T-helper 2 cell treated with Interferon-gamma antibody and Interleukin-4, amounts not matched to agents 100 ng/mL and 5 ng/mL, for 36 hours (primary cell): Measurements from ENCODE around the gene FAM107B. TPM values are rescaled to one million over a fixed set of nuclear protein-coding genes. Genes with fewer than 3 reads are reported as not detected.

Experiments used
- intact Hi-C: fragments of 100-400 bp; cut with micrococcal nuclease; formaldehyde crosslinking; loops from one replicate; pipeline ENCODE4 v1.15.1; 2023
- total RNA-seq: library from RNA; stranded (reverse); gene quantifications from 2 replicates; pipeline ENCODE4 v1.2.3, GENCODE V29; 2022

Gene FAM107B
- total RNA-seq, 1 donor from 2014 or later = 161 TPM

DNA sequence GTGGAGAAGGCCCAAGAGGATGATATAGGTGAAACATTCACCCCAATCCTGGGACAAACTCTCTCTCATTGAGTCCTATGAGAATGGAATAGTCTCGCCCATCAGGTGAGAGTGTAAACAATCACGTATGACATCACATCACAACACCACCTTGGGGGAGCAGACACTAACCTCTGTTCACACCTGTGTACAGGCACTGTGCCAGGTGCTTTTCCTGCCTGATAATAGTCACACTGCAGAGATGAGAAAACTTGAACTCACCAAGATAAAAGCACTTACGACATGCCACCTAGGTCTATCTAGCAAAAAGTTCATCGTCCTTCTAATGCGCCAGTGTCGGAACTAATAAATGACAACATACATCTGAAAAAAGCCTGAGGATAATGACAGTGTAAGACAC is 187.8 kb downstream of the FAM107B start:
- intact Hi-C loops = loop anchor here (5.0 kb wide), 4 partner anchors 35 to 580 kb away; partner anchors contain the start of genes CDNF, HSPA14, MSANTD7 and NMT2

DNA sequence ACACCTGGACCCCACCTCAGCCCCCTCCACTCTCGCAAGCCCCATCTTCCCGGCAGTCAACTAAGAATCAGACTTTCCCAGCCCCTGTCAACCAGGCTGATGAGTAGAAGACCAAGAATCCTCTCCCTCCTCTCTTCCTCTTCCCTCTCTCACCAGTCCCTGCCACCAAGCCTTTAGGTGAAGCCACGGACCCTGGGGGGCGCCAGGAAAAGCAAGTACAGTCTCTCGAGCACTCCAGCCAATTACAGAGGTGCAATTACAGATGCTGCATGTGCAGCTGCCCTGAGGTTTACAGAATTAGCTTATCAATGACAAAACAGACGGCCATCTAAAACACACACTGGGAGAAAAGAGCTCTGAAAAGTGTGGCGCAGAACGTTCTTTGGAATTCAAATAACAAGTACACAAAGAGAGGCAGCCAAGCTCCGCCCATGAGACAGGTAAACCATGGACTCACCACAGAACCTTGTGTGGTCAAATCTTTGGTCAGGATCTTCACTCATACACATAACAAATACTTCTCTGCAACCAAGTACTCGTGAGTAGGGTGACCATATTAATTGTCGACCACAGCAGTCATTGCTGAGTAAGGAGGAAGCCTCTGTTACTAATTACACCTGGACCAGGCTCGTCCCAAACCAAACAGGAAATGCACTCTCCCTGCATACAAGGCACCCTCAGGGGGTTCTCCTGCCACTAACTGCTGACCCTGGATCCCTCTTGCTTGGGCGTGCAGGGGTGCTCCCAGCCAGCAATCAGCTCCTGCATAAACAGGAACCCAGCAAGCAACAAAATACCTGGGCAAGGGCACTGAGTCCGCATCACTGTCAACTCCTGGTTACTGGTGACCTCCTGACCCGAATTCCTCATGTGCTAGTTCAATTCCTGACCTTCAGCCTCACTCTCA is 189.2 kb downstream of the FAM107B start:
- intact Hi-C loops = loop anchor here (5.0 kb wide), 4 partner anchors 33 to 582 kb away; partner anchors contain the start of genes CDNF, HSPA14, MSANTD7 and NMT2

DNA sequence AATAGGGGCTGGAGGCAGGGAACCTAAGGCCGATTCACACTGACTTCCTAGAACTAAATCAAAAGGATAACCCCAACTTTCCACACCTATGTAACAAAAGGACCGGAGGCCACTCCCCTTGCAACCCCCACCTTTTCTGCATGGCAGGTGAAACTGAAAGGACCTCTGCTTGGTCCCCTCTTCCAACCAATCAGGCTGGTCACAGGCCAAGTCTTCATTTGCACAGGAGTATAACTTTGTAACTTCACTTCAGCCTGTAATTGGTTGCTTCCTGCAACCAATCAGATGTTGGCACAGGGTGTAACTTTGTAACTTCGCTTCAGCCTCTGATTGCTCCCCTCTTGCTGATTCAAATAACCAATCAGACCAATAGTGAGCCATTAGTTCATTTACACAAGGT is 190.0 kb downstream of the FAM107B start:
- intact Hi-C loops = loop anchor here (5.0 kb wide), 4 partner anchors 32 to 583 kb away; partner anchors contain the start of genes CDNF, HSPA14, MSANTD7 and NMT2

DNA sequence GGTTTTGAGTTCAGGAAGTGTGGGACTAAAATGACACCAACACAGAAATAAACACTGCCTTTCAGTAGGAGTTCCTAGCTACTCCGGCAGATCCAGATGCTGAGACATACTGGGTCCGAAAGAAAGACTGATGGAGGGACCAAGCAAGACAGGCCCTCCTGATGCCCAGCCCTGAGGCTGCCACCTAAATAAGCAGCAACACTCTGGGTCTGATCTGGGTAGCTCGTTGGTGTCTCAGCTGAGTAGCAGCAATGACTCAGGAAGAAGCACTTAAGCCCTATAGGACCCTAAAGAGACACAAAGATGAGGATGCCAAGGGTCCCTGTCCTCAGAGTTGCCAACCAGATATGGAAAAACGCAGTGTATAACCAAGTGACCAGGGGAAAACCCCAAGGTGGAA is 190.7 kb downstream of the FAM107B start:
- intact Hi-C loops = loop anchor here (1.0 kb wide), 2 partner anchors 12 to 20 kb away; no protein-coding TSS in a partner anchor

DNA sequence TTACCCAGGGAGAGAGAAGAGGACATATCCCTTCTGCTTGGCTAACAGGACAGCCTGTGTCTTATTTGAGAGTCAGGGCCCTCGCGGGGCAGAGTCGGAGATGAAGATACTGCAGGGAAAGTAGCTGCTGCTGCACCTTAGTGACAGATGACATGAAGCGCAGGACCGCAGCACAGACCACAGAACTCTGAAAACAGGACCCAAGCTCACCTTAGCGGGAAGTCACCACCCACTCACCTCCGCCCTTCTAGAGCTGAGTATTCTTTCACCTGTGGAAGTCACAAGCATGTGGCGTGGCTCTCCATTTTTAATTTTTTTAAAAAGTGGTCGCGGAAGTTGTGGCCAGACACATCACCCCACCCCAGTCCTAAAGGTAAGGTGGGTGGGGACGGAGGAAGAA is 191.4 kb downstream of the FAM107B start:
- intact Hi-C loops = loop anchor here (1.0 kb wide), 2 partner anchors 11 to 19 kb away; no protein-coding TSS in a partner anchor

DNA sequence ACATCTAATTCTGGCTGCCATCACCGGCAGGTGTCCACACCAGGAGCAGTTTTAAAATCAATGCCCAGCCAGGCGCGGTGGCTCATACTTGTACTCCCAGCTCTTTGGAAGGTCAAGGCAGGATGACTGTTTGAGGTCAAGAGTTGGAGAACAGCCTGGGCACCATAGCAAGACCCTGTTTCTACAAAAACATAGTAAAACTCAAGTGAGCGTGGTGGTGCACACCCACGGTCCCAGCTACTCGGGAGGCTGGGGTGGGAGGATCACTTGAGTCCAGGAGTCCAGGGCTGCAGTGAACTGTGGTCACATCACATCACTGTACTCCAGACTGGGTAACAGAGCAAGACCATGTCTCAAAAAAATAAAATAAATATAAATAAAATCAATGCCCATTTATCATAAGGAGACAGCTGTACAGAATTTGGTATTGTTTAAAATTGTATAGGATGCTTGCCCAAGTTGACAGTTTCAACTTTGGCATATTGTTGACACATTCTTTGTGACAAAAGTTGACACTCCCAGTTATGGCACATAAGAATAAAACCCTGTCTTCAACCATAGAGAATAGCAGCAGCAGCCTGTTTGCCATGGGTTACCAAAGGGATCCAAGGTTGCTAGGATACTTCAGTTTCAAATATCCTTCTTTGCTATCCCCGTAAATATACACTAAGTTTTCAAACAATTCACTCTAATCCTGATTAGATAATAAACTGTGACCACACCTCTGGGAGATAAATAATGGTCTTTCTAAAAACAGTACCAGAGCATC is 193.0 kb downstream of the FAM107B start:
- intact Hi-C loops = no loop called here

DNA sequence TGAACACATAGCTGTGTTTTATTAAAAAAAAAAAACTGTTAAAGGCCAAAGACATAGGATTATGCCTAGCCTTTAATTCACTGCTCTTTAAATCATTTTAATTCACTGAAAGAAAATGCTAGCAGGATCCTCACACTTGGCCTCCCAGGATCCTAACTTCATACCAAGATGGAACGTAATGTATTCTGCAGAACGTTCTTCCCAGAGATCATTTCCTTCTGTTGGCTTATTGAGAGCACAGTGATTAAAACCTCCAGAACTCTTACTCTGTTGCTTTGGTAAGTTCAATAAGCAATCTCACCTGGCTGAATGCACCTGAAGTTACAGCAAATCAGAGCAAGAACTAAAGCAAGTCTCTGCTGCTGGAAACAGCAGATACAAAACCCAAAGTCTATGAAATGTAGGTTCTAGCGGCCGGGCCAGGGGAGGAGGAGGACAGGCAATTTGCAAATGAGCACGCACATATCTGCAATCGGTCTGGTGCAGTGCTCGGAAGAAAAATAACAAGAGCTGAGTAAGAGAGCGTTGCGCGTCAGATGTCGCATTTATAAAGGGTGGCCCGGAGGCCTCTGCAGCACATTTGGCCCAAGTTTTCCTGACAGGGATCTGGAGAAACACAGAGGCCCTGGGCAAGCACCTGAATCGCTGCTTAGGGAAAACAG is 193.9 kb downstream of the FAM107B start:
- intact Hi-C loops = no loop called here

DNA sequence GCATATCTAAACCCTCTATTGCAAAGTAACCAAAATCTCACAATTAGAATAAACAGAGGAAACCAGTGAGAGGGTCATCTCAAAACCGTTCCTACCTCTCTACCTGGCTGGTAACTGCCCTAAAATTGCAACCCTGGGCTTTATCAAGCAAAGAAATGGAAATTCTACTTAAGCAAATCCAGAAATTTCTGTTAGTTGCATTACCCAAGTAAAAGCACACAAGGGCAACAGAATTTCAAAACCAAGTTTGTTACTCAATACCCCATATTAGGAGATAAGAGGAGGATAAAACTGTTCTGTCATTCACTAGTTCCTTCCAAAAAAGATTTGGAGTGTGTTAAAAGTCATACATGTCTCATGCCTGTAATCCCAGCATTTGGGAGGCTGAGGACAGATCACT is 195.3 kb downstream of the FAM107B start:
- intact Hi-C loops = no loop called here

DNA sequence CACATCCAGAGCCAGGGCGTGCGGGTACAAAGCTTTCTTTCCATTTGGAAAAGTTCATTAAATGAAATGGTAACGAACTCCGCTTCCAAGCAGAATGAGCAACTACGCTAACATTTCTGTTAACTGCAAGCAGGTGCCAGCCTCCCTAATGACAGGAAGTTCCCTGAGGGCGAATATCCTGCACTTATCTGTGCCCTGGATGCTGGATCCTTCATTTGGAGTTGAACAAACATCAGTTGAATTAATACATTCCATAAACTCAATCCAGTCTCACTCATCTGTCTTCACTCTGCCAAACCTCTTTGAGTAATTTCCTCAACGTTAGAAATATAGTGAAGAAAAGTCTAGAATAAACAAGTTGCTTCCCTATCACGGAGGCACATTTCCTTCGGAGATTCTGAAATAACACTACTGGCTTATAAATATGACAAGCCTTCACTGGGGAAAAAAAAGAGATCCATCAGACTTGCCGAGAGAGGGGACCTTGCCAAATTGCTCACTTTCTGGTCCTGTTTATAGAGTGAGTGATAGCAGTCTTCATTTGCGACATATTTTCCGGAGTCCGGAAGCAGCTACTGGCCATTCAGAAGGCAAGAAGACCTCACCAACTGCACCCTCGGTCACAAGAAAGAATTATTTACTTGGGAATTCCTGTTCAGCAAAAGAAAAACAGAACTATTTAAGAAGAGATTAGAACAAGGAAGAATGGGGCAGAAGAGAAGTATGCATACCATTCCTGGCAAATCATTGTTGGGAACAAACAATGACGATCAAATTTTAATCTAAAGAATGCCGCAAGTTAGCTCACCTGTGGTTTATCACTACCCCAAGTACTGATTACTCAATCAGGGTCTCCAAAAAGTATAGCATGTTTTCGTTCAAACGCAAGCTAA is 196.4 kb downstream of the FAM107B start:
- intact Hi-C loops = no loop called here

DNA sequence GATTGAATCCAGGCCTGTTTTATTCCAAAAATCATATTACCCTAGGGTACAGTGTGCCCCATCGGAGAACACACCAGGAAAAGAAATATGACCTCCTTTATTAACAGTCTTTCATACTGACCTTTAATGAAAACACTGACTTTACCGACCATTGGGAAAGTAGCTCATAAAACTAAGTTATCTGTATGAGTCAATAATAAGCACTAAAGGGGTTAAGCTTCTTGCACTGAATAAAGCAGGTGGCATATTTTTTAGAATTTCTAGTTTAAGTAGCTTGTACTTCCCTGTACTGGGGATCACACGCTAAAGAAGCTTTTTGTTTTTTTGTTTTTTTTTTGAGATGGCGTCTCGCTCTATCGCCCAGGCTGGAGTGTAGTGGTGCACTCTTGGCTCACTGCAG is 199.8 kb downstream of the FAM107B start:
- intact Hi-C loops = no loop called here

DNA sequence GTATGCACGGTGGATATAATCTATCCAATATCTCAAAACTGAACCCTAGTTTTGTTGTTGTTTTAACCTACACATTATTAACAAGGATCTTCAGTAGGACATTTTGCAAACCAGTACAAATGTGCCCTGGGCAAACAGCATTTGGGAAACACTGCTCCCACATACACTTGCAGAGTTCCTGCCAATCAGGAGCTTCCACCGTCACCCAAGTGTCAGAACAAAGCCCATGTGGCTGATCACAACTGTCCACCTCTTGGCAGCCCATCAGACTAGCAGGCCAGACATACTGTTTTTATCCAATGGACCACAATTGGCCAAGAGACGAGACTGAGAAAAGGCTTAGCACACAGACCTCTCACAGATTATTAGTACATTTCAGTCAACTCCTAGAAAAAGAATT is 200.4 kb downstream of the FAM107B start:
- intact Hi-C loops = no loop called here

DNA sequence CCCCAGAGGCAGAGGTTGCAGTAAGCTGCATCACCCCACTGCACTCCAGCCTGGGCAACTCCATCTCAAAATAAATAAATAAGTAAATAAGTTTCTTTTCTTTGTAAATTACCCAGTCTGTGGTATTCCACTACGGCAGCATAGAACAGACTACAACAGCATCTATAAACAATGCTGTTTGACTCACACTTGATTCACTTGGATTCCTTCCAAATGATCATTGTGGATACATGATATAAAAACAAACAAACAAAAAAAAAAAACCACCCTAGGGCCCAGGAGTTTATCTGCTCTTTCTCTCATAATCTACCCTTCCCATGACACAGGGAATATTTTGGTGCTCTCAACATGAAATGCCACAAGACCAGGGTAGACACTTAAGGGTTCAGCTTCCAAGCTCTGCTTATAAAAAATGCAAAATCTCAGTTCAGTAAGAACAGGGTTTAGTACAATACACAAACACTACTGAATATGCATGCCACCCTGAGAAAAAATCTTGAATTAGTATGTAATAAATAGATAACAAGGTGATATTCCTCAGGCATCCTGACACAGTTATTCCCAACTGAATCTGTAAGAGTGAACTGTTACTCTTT is 200.9 kb downstream of the FAM107B start:
- intact Hi-C loops = no loop called here

DNA sequence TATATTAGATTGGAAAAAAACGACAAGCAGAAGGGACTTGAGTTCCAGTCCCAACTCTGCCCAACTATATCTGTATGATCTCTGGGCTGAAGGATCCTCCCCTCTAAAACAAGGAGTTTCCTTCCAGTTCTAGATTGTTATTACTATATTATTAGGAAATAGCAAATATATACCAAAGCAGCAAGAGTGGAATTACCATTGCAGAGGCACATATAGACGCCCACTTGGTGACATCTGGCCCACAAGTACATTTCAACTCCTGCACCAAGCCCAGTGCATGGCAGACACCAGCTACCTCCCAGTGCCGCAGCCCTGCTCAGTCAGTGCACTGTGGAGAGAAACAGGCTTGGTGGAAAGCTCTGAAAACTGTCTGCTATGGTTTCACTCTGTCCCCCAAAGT is 201.9 kb downstream of the FAM107B start:
- intact Hi-C loops = loop anchor here (1.0 kb wide), 2 partner anchors 10 to 11 kb away; no protein-coding TSS in a partner anchor

DNA sequence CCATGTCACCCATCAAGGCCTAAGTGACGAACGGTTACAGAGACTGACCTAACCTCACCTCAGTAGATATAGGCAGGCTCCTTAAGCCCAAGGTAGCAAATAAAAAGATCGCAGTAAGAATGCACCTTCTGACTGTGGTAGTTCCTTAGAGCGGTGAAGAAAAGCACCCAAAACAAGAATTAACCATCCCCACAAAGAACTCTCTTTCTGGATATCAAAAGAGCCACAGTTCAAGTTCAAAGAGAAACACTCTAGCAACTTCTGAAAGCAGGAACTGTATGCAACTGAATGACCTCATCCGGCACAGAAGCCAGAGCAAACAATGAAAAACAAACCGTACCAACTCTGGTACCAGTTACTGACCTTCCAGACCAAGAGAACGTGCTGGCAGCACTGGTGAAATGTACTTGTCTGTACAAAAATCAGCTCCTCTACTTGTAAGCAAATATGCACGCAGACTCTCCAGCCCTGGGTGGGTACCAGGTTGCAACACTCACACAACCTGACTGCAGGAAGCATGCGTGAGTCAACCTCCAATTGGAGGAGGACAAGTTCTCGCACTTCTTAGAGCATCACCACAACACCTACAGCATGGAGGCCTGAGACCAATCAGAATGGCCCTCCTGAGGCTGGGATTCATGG is 202.7 kb downstream of the FAM107B start:
- intact Hi-C loops = loop anchor here (1.0 kb wide), 2 partner anchors 10 to 11 kb away; no protein-coding TSS in a partner anchor

DNA sequence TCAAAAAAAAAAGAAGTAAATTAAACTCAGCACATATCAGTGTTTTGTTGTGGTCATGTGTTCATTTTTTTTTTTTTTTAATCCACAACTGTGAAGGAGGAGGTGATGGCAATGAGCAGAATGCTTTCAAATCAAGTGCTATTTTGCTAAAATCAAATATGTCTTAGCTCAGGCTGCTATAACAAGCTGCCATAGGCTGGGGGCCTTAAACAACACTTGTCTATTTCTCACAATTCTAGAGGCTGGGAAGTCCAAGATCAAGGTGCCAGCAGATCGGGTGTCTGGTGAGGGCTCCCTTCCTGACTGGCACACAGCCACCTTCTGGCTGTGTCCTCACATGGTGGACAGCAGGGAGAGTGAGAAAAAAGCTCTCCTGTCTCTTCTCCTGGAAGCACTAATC is 203.9 kb downstream of the FAM107B start:
- intact Hi-C loops = no loop called here

DNA sequence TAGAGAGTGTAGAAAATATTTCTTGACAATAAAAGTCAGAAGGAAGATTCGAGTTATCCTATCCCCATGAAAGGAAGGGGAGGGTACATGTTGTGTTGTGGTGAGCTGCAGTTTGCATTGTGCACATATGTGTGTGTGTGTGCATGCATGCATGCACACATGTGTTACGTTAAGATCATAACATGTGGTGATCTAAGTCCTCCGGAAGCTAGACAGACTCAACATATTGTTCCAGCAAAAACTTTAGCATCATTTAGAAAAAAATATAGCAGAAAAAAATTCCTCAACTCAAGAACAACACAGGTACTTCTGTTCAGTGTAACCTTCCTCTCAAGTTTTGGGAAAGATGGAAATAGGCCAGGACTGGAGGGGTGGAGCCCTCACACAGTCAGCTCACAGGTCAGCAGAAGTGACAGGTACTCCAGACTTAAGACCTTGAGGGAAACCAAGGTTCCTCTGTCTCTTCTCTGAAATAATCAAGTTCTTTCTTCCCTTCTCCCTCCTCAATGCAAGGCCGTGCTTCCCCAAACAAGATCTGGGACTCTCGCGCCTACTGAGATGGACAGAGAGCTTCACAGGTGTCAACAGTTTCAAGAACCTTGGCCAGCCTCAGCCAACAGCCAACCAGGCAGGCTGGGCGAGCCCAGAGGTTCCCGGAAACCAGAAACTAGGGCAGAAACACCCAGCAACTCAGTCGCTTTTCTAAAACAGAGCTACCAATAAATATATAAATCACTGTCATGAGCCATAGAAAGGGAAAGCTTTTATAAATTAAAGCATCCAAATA is 205.2 kb downstream of the FAM107B start:
- intact Hi-C loops = loop anchor here (2.0 kb wide), 1 partner anchor 15 kb away; no protein-coding TSS in a partner anchor

DNA sequence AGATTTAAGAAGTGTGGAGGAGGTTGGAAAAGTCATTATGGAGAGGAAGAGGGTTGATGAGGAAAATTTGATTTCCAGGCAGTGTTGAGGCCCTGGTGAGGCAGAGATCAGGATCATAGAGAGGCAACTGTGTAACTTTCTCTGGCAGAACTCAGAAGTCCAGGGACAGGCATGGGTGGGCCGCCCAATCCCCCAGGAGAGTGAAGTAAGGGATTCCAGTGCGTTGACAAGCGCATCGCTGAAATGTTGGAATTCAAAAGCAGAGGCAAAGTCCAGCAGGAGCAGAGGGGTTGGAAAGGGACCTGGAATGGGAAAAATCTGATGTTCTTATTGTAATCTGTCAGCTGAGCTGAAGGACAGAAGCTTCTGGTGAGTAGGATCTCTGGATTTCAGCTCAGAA is 207.3 kb downstream of the FAM107B start:
- intact Hi-C loops = no loop called here

DNA sequence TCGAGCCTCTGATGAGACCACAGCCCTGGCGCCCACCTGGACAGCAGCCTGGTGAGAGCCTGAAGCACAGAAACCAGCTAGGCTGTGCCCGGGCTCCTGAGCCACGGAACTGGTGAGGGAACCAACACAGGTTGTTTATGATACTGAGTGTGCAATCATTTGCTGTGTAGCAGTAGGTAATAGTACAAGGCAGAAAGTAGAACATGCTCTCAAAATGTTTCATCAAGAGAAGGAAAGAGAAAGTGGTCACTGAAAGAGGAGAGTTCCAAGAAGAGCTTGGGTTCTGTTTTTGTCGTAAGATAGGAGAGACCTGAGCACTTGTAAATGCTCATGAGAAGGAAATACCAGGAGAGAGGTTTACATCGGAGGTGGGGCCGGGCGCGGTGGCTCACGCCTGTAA is 208.2 kb downstream of the FAM107B start:
- intact Hi-C loops = no loop called here

DNA sequence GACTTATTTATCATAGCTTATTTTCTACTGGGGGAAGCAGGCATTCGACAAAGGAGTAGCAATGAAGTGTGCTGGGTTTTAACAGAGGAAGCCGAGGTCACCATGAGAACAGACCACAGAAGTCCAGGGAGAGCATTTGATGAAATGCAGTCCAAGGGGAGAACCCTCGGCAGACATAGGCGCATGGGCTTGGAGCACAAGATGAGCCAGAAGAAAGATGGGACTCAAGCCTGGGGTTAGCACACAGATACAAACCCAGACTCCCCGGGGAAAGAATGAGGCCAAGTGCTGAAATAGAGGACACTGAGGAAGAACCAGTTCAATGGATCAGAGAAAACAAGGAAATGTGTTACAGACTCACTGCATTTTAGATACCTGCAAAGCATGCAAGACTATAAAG is 209.5 kb downstream of the FAM107B start:
- intact Hi-C loops = no loop called here
